ENCODE measurements around the gene SSTR3. TPM values are rescaled to one million over a fixed set of nuclear protein-coding genes. Genes with fewer than 3 reads are reported as not detected.
A peak's percentile ranks its signal among the peaks of the same experiment; 100 is the strongest.

SSTR3 gene
- total RNA-seq, 1 donor from 2014 or later = not detected

GRCh38 chr22:37164505-37164887, 47.8 kb downstream of the SSTR3 start:
- Mint-ChIP-seq H3K4me1 (ENCODE audit: low read depth) (peaks cover 3% of the 10 kb centered on the region), H3K27ac (ENCODE audit: unreplicated experiment) (no peak overlapping the region), H3K27me3 (ENCODE audit: low read depth) (peaks cover 11% of the 10 kb centered on the region), H3K9me3 (ENCODE audit: low read depth) (no peaks in the 10 kb centered on the region), H3K4me3 (ENCODE audit: unreplicated experiment) (no peak overlapping the region), H3K36me3 (ENCODE audit: low read depth) (no peaks in the 10 kb centered on the region)
- no peak for TF ChIP-seq CTCF (IDR thresholded peaks at IDR 0.05)
- DNase-seq (ENCODE audit: low spot score) = peak; percentile 27

- H3K27ac Mint-ChIP-seq (ENCODE audit: unreplicated experiment) = no peak overlapping the region
- H3K27me3 Mint-ChIP-seq (ENCODE audit: low read depth) = peaks cover 17% of the 10 kb centered on the region
- H3K4me1 Mint-ChIP-seq (ENCODE audit: low read depth) = peaks cover 3% of the 10 kb centered on the region
- peak; percentile 55 for DNase-seq (ENCODE audit: low spot score)
- no peak overlapping the region for H3K4me3 Mint-ChIP-seq (ENCODE audit: unreplicated experiment)
- no peak for TF ChIP-seq CTCF (IDR thresholded peaks at IDR 0.05)
- no peaks in the 10 kb centered on the region for H3K36me3 Mint-ChIP-seq (ENCODE audit: low read depth)
- no peaks in the 10 kb centered on the region for H3K9me3 Mint-ChIP-seq (ENCODE audit: low read depth)
These were observed 48.4 kb downstream of the SSTR3 start for GRCh38 chr22:37163575-37164504.

GRCh38 chr22:37163096-37163489, 49.2 kb downstream of the SSTR3 start:
- Mint-ChIP-seq H3K36me3 (ENCODE audit: low read depth) (no peaks in the 10 kb centered on the region), H3K4me3 (ENCODE audit: unreplicated experiment) (no peak overlapping the region), H3K27ac (ENCODE audit: unreplicated experiment) (no peak overlapping the region), H3K9me3 (ENCODE audit: low read depth) (no peaks in the 10 kb centered on the region), H3K4me1 (ENCODE audit: low read depth) (peaks cover 3% of the 10 kb centered on the region), H3K27me3 (ENCODE audit: low read depth) (peaks cover 22% of the 10 kb centered on the region)
- no peak for DNase-seq (ENCODE audit: low spot score)
- no peak for TF ChIP-seq CTCF (IDR thresholded peaks at IDR 0.05)

- no peak for TF ChIP-seq CTCF (IDR thresholded peaks at IDR 0.05)
- Mint-ChIP-seq H3K36me3 (ENCODE audit: low read depth) (no peaks in the 10 kb centered on the region), H3K4me1 (ENCODE audit: low read depth) (peaks cover 3% of the 10 kb centered on the region), H3K27ac (ENCODE audit: unreplicated experiment) (no peak overlapping the region), H3K4me3 (ENCODE audit: unreplicated experiment) (no peak overlapping the region), H3K27me3 (ENCODE audit: low read depth) (peaks cover 26% of the 10 kb centered on the region), H3K9me3 (ENCODE audit: low read depth) (no peaks in the 10 kb centered on the region)
- peak; percentile 52 for DNase-seq (ENCODE audit: low spot score)
These were observed 49.8 kb downstream of the SSTR3 start for GRCh38 chr22:37162221-37163095.

GRCh38 chr22:37161443-37161842, 50.8 kb downstream of the SSTR3 start:
- Mint-ChIP-seq H3K36me3 (ENCODE audit: low read depth) (no peaks in the 10 kb centered on the region), H3K27ac (ENCODE audit: unreplicated experiment) (no peak overlapping the region), H3K4me1 (ENCODE audit: low read depth) (no peaks in the 10 kb centered on the region), H3K27me3 (ENCODE audit: low read depth) (peaks cover 31% of the 10 kb centered on the region), H3K9me3 (ENCODE audit: low read depth) (no peaks in the 10 kb centered on the region), H3K4me3 (ENCODE audit: unreplicated experiment) (no peak overlapping the region)
- no peak for TF ChIP-seq CTCF (IDR thresholded peaks at IDR 0.05)
- DNase-seq (ENCODE audit: low spot score) = peak; percentile 54
